Coronary artery (tissue), 2 donors: Measurements from ENCODE around the gene LRRN1.

Experiments
- DNase-seq: peaks from one replicate; pipeline ENCODE4 v3.0.0-alpha.2; 2017; ENCODE audit warnings: low spot score
- H3K27ac ChIP-seq, 2 donors: fragments of 200-600 bp; sonication (generic); one replicate each; pipeline ENCODE4 v1.5.1; 2016 to 2019
- H3K4me3 ChIP-seq: fragments of 200-600 bp; sonication (generic); 2 replicates; pipeline ENCODE4 v1.5.1; 2016; ENCODE audit warnings: mild to moderate bottlenecking, moderate library complexity
- CTCF ChIP-seq: fragments of 200-600 bp; sonication (generic); IDR thresholded peaks from one replicate; pipeline ENCODE4 v1.5.1; 2019; ENCODE audit warnings: antibody characterized with exemption

LRRN1 gene

GRCh38 chr3:3806092-3806491 is 6.9 kb downstream of the LRRN1 start:
- no peak for DNase-seq
- Histone ChIP-seq H3K4me3 (no peak overlapping the region), H3K27ac (no peak overlapping the region)
- no peak for TF ChIP-seq CTCF

- Histone ChIP-seq H3K4me3 (no peak overlapping the region), H3K27ac (no peak overlapping the region)
- TF ChIP-seq CTCF: no peak
- DNase-seq: no peak
Observed at GRCh38 chr3:3806856-3807255, 7.6 kb downstream of the LRRN1 start.

- no peak overlapping the region for H3K4me3 ChIP-seq
- H3K27ac ChIP-seq: no peak overlapping the region
- TF ChIP-seq CTCF: no peak
- DNase-seq: no peak
Observed at GRCh38 chr3:3813013-3813412, 13.8 kb downstream of the LRRN1 start.

DNA sequence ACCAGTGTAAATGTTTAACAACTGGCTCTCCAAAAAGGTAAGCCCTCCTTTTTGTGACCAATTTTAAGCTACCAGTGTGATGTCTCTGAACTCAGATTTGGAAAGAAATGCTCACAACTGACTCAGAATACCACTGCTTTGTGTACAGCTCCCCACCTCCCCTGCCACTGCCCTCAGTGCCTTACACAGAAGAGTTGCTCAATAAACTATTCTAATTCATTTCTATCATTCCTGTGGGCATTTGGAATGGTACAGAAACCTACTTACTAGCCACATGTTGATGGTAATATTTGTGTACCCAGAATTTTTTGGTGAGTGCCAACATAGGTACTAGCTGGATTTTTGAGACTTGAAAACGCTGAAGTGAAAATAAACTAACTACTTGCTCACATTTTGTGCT is 16.0 kb downstream of the LRRN1 start:
- no peak for DNase-seq
- no peak overlapping the region for H3K27ac ChIP-seq
- no peak overlapping the region for H3K4me3 ChIP-seq
- TF ChIP-seq CTCF: no peak

GRCh38 chr3:3816034-3816433 is 16.8 kb downstream of the LRRN1 start:
- TF ChIP-seq CTCF: no peak
- no peak for DNase-seq
- no peak overlapping the region for H3K27ac ChIP-seq
- H3K4me3 ChIP-seq: no peak overlapping the region

DNA sequence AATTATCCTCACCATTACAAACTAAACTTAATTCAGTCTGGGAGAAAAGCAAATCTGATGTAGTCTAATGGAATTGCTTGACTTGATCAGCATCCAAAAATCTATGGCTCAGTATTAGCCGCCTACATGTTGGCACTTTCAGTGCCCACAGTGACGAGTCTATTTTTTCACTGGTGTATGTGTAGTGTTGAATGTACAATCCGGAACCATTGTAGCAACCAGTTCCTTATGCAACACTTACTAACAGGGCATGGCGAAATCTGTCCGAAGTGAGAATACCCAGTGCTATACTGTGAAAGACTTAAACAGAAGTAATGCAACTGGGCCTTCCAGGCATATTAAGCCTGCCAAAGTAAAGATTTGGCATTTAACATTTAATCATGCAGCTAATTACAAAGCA is 18.6 kb downstream of the LRRN1 start:
- no peak overlapping the region for H3K27ac ChIP-seq
- no peak for TF ChIP-seq CTCF
- no peak overlapping the region for H3K4me3 ChIP-seq
- DNase-seq: no peak

DNA sequence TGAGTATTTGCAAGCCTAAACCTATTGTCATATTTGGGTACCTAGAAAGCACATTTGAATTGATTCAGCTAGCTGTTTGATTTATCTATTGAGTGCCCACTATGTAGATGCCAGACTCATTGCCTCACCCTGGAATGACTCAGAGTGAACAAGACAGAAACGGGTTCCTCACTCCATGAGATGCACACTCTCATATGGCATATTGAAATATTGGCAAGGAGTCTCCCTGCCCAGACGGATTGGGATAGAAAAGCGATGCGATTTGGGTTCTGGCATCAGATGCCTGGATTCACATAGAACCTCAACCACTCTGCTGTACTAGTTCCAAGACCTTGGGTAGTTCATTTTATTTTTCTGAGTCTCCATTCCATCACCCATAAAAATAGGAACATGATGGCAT is 22.5 kb downstream of the LRRN1 start:
- no peak for DNase-seq
- Histone ChIP-seq H3K4me3 (no peak overlapping the region), H3K27ac (no peak overlapping the region)
- no peak for TF ChIP-seq CTCF
